ENCODE results near the gene OLFML2B.
"Not testable (repeated sequence)": the region's sequence is repeated elsewhere in the genome, so short reads cannot be mapped to it uniquely, and the experiment has no call there.

Gene OLFML2B

DNA sequence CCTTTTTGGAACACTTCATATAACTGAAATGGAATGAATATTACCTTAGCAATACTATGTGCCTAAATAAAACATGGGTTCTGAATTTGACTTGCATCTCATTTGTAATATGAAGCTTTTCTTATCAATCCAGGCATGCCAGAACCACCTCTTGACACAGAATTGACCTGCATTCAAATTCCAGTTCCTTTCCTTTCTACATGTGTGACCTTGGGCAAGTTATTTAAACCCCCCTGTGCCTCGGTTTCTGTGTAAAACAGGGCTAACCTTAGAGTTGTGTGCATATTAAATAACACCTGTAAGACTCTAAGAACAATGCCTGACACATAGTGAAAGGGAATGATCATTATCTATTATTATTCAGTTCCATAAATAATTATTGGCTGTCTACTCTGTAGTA, 43.8 kb upstream of the OLFML2B start:
- H3K36me3 ChIP-seq (ENCODE audit: control insufficient read depth, low read length): no peaks in the 10 kb centered on the region
- TF ChIP-seq CTCF (IDR thresholded peaks at IDR 0.05; ENCODE audit: low read depth, low read length, poor library complexity, severe bottlenecking): no peak
- no peak for TF ChIP-seq EZH2phosphoT487 (IDR thresholded peaks at IDR 0.05; ENCODE audit: borderline replicate concordance, low read length)
- peaks cover 41% of the 10 kb centered on the region for H3K27me3 ChIP-seq (ENCODE audit: control insufficient read depth, low read length)
- no peak overlapping the region for H3K27ac ChIP-seq (ENCODE audit: low read depth, low read length)
- no peak overlapping the region for H3K4me3 ChIP-seq (ENCODE audit: low read length)
- H4K20me1 ChIP-seq (ENCODE audit: control insufficient read depth, insufficient read depth, low read depth, low read length): no peaks in the 10 kb centered on the region
- H3F3A ChIP-seq (ENCODE audit: control insufficient read depth, insufficient read depth): no peaks in the 10 kb centered on the region
- H3K9me3 ChIP-seq (ENCODE audit: control insufficient read depth, insufficient read depth, low read length): no peaks in the 10 kb centered on the region
- 0 out of 2 replicates have a peak, but pooled peaks cover 2% of the 10 kb centered on the region for H3K4me1 ChIP-seq (ENCODE audit: control insufficient read depth, low read length)
- no peaks in the 10 kb centered on the region for H3K79me2 ChIP-seq (ENCODE audit: control insufficient read depth, low read length)
- H3K9me2 ChIP-seq (replicated peaks; ENCODE audit: control insufficient read depth, low read length): no peaks in the 10 kb centered on the region
- H3K4me2 ChIP-seq (ENCODE audit: low read length): no peak overlapping the region

- H3K79me2 ChIP-seq (ENCODE audit: control insufficient read depth, low read length); H3K9me2 ChIP-seq (replicated peaks; ENCODE audit: control insufficient read depth, low read length); H3K4me3 ChIP-seq (ENCODE audit: low read length); H4K20me1 ChIP-seq (ENCODE audit: control insufficient read depth, insufficient read depth, low read depth, low read length); H3F3A ChIP-seq (ENCODE audit: control insufficient read depth, insufficient read depth); H3K36me3 ChIP-seq (ENCODE audit: control insufficient read depth, low read length); H3K4me2 ChIP-seq (ENCODE audit: low read length); H3K9me3 ChIP-seq (ENCODE audit: control insufficient read depth, insufficient read depth, low read length); H3K4me1 ChIP-seq (ENCODE audit: control insufficient read depth, low read length); H3K27ac ChIP-seq (ENCODE audit: low read depth, low read length): not testable (repeated sequence)
- H3K27me3 ChIP-seq (ENCODE audit: control insufficient read depth, low read length): peaks cover 43% of the 10 kb centered on the region
These were observed 43.2 kb upstream of the OLFML2B start for GRCh38 chr1:162066836-162067235.

GRCh38 chr1:162065016-162065415, 41.3 kb upstream of the OLFML2B start:
- H3K27ac ChIP-seq (ENCODE audit: low read depth, low read length): no peak overlapping the region
- no peak overlapping the region for H3K4me2 ChIP-seq (ENCODE audit: low read length)
- H3K9me3 ChIP-seq (ENCODE audit: control insufficient read depth, insufficient read depth, low read length): no peaks in the 10 kb centered on the region
- H3F3A ChIP-seq (ENCODE audit: control insufficient read depth, insufficient read depth): no peaks in the 10 kb centered on the region
- H3K4me3 ChIP-seq (ENCODE audit: low read length): no peak overlapping the region
- H3K79me2 ChIP-seq (ENCODE audit: control insufficient read depth, low read length): no peaks in the 10 kb centered on the region
- no peaks in the 10 kb centered on the region for H3K36me3 ChIP-seq (ENCODE audit: control insufficient read depth, low read length)
- no peak for TF ChIP-seq EZH2phosphoT487 (IDR thresholded peaks at IDR 0.05; ENCODE audit: borderline replicate concordance, low read length)
- TF ChIP-seq CTCF (IDR thresholded peaks at IDR 0.05; ENCODE audit: low read depth, low read length, poor library complexity, severe bottlenecking): no peak
- 0 out of 2 replicates have a peak, but pooled peaks cover 2% of the 10 kb centered on the region for H3K4me1 ChIP-seq (ENCODE audit: control insufficient read depth, low read length)
- H4K20me1 ChIP-seq (ENCODE audit: control insufficient read depth, insufficient read depth, low read depth, low read length): no peaks in the 10 kb centered on the region
- H3K9me2 ChIP-seq (replicated peaks; ENCODE audit: control insufficient read depth, low read length): no peaks in the 10 kb centered on the region
- peaks cover 25% of the 10 kb centered on the region for H3K27me3 ChIP-seq (ENCODE audit: control insufficient read depth, low read length)

GRCh38 chr1:162062542-162063015, 38.9 kb upstream of the OLFML2B start:
- H3K27me3 ChIP-seq (ENCODE audit: control insufficient read depth, low read length): peaks cover 9% of the 10 kb centered on the region; the same call in 1 of the 2 replicates
- H4K20me1 ChIP-seq (ENCODE audit: control insufficient read depth, insufficient read depth, low read depth, low read length): no peaks in the 10 kb centered on the region
- no peak overlapping the region for H3K4me2 ChIP-seq (ENCODE audit: low read length)
- H3K27ac ChIP-seq (ENCODE audit: low read depth, low read length): no peak overlapping the region
- H3F3A ChIP-seq (ENCODE audit: control insufficient read depth, insufficient read depth): no peaks in the 10 kb centered on the region
- no peaks in the 10 kb centered on the region for H3K36me3 ChIP-seq (ENCODE audit: control insufficient read depth, low read length)
- H3K4me1 ChIP-seq (ENCODE audit: control insufficient read depth, low read length): no peaks in the 10 kb centered on the region
- H3K9me3 ChIP-seq (ENCODE audit: control insufficient read depth, insufficient read depth, low read length): no peaks in the 10 kb centered on the region
- no peak for TF ChIP-seq CTCF (IDR thresholded peaks at IDR 0.05; ENCODE audit: low read depth, low read length, poor library complexity, severe bottlenecking)
- no peak for TF ChIP-seq EZH2phosphoT487 (IDR thresholded peaks at IDR 0.05; ENCODE audit: borderline replicate concordance, low read length)
- no peaks in the 10 kb centered on the region for H3K9me2 ChIP-seq (replicated peaks; ENCODE audit: control insufficient read depth, low read length)
- no peak overlapping the region for H3K4me3 ChIP-seq (ENCODE audit: low read length)
- no peaks in the 10 kb centered on the region for H3K79me2 ChIP-seq (ENCODE audit: control insufficient read depth, low read length)
